MM.1S (cell line): ENCODE measurements around the gene EPHA6.
"Not testable (repeated sequence)": the region's sequence is repeated elsewhere in the genome, so short reads cannot be mapped to it uniquely, and the experiment has no call there.

Source experiments
- EZH2 ChIP-seq: fragments of 300-600 bp; sonication (generic); optimal IDR thresholded peaks from 2 replicates; pipeline ENCODE3; 2017; ENCODE audit warnings: low read depth, mild to moderate bottlenecking, antibody characterized with exemption, low read length, mixed read lengths
- EZH2phosphoT487 ChIP-seq: fragments of 300-600 bp; sonication (generic); IDR thresholded peaks from 2 replicates; pipeline ENCODE4 v1.6.1; 2018; ENCODE audit warnings: antibody characterized with exemption, low read length
- TF ChIP-seq, protein P1 (sequence below): fragments of 300-600 bp; sonication (generic); IDR thresholded peaks from 2 replicates; pipeline ENCODE4 v1.5.1; 2016; ENCODE audit warnings: antibody characterized with exemption, low read length, mixed read lengths

- TF ChIP-seq, protein P1, sequence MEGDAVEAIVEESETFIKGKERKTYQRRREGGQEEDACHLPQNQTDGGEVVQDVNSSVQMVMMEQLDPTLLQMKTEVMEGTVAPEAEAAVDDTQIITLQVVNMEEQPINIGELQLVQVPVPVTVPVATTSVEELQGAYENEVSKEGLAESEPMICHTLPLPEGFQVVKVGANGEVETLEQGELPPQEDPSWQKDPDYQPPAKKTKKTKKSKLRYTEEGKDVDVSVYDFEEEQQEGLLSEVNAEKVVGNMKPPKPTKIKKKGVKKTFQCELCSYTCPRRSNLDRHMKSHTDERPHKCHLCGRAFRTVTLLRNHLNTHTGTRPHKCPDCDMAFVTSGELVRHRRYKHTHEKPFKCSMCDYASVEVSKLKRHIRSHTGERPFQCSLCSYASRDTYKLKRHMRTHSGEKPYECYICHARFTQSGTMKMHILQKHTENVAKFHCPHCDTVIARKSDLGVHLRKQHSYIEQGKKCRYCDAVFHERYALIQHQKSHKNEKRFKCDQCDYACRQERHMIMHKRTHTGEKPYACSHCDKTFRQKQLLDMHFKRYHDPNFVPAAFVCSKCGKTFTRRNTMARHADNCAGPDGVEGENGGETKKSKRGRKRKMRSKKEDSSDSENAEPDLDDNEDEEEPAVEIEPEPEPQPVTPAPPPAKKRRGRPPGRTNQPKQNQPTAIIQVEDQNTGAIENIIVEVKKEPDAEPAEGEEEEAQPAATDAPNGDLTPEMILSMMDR, result not testable (repeated sequence)
- TF ChIP-seq EZH2, EZH2phosphoT487: not testable (repeated sequence)
Measured at GRCh38 chr3:97547573-97547972, 733.2 kb downstream of the EPHA6 start.
